Vagina (tissue), 2 donors: ENCODE measurements around the gene NUDT1. TPM values are rescaled to one million over a fixed set of nuclear protein-coding genes. Genes with fewer than 3 reads are reported as not detected.

Source experiments
- DNase-seq, 2 donors: peaks; one replicate each; pipeline ENCODE4 v3.0.0-alpha.2; 2017; ENCODE audit errors: extremely low spot score in 2 of 2
- H3K27ac ChIP-seq: fragments of 200-600 bp; sonication (generic); one replicate; pipeline ENCODE4 v1.5.1; 2019
- H3K27me3 ChIP-seq: fragments of 200-600 bp; sonication (generic); one replicate; pipeline ENCODE4 v1.5.1; 2019
- H3K36me3 ChIP-seq, 2 donors: fragments of 200-600 bp; sonication (generic); one replicate each; pipeline ENCODE4 v1.5.1; 2017 to 2019
- H3K4me1 ChIP-seq: fragments of 200-600 bp; sonication (generic); one replicate; pipeline ENCODE4 v1.5.1; 2019
- H3K4me3 ChIP-seq, 2 donors: fragments of 200-600 bp; sonication (generic); 1 replicate in 1 of 2; 2 replicates in 1 of 2; pipeline ENCODE4 v1.5.1; 2016 to 2019
- H3K9me3 ChIP-seq: fragments of 200-600 bp; sonication (generic); one replicate; pipeline ENCODE4 v1.5.1; 2019
- POLR2A ChIP-seq, 2 donors: fragments of 450-650 bp; IDR thresholded peaks; one replicate each; pipeline ENCODE4 v1.6.1; 2017; ENCODE audit warnings: antibody characterized with exemption in 2 of 2, mild to moderate bottlenecking in 2 of 2, moderate library complexity in 2 of 2
- POLR2AphosphoS5 ChIP-seq, 2 donors: sonication (generic); formaldehyde crosslinking; IDR thresholded peaks; one replicate each; pipeline ENCODE4 v1.9.0; 2017; ENCODE audit warnings: antibody characterized with exemption in 2 of 2, mild to moderate bottlenecking in 2 of 2, low read depth in 1 of 2; ENCODE audit not compliant: insufficient read depth in 1 of 2
- intact Hi-C: fragments of 100-400 bp; cut with DNase I; formaldehyde crosslinking; loops from one replicate; pipeline ENCODE4 v1.15.1; 2023
- total RNA-seq: library from RNA; depleted of rRNA; stranded (reverse); fragments of >200 nt; gene quantifications from one replicate; pipeline ENCODE4 v1.2.3, GENCODE V29; 2016
- TF ChIP-seq, protein P1 (sequence below), 3 experiments: fragments of 450-650 bp in 2 of 3; fragments of 200-600 bp in 1 of 3; sonication (generic) in 1 of 3; IDR thresholded peaks; one replicate each; pipeline ENCODE4 v1.5.1; 2017 to 2019; ENCODE audit warnings: antibody characterized with exemption in 3 of 3, mild to moderate bottlenecking in 2 of 3, moderate library complexity in 2 of 3

NUDT1 gene
- total RNA-seq, 1 donor from 2014 or later: 19.4 TPM

- H3K27ac ChIP-seq: no peak overlapping the region
- no peak for DNase-seq
- no peak overlapping the region for H3K4me3 ChIP-seq
- intact Hi-C loops: no loop called here
- H3K9me3 ChIP-seq: no peaks in the 10 kb centered on the region
- H3K27me3 ChIP-seq: no peaks in the 10 kb centered on the region
- TF ChIP-seq, protein P1, sequence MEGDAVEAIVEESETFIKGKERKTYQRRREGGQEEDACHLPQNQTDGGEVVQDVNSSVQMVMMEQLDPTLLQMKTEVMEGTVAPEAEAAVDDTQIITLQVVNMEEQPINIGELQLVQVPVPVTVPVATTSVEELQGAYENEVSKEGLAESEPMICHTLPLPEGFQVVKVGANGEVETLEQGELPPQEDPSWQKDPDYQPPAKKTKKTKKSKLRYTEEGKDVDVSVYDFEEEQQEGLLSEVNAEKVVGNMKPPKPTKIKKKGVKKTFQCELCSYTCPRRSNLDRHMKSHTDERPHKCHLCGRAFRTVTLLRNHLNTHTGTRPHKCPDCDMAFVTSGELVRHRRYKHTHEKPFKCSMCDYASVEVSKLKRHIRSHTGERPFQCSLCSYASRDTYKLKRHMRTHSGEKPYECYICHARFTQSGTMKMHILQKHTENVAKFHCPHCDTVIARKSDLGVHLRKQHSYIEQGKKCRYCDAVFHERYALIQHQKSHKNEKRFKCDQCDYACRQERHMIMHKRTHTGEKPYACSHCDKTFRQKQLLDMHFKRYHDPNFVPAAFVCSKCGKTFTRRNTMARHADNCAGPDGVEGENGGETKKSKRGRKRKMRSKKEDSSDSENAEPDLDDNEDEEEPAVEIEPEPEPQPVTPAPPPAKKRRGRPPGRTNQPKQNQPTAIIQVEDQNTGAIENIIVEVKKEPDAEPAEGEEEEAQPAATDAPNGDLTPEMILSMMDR (IDR thresholded peaks at IDR 0.05): no peak
- TF ChIP-seq POLR2A (IDR thresholded peaks at IDR 0.05): no peak
- TF ChIP-seq POLR2AphosphoS5 (IDR thresholded peaks at IDR 0.05; ENCODE audit: insufficient read depth in 1 of 2, low read depth in 1 of 2): no peak
- no peaks in the 10 kb centered on the region for H3K4me1 ChIP-seq
- H3K36me3 ChIP-seq: peaks cover 0 to 14% of the 10 kb centered on the region in 2 donors
Observed at GRCh38 chr7:2201686-2202360, 40.2 kb upstream of the NUDT1 start.

DNA sequence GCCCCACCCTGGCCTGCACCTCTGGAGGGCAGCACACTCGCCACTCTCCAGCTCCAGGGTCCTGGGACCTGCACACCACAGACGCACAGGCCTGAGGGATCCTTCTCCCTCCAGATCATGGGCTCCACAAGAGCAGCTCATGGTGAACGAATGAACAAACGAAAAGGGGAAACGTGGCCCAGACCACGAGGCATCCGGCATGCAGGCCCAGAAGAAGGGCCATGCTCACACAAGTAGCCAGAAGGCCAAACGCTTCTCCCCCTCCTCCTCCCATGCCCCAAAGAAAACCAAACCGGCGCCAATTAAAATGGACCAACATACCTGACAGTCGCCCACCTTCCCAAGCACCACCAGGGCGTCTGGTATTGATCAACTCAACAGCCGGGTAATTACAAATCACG is 39.7 kb upstream of the NUDT1 start:
- Histone ChIP-seq H3K27ac (no peak overlapping the region), H3K36me3 (peaks cover 0 to 15% of the 10 kb centered on the region in 2 donors), H3K4me1 (no peaks in the 10 kb centered on the region), H3K9me3 (no peaks in the 10 kb centered on the region), H3K4me3 (no peak overlapping the region), H3K27me3 (no peaks in the 10 kb centered on the region)
- intact Hi-C loops: no loop called here
- TF ChIP-seq POLR2AphosphoS5 (IDR thresholded peaks at IDR 0.05; ENCODE audit: insufficient read depth in 1 of 2, low read depth in 1 of 2): no peak
- TF ChIP-seq, protein P1 (IDR thresholded peaks at IDR 0.05): no peak
- no peak for TF ChIP-seq POLR2A (IDR thresholded peaks at IDR 0.05)
- no peak for DNase-seq

DNA sequence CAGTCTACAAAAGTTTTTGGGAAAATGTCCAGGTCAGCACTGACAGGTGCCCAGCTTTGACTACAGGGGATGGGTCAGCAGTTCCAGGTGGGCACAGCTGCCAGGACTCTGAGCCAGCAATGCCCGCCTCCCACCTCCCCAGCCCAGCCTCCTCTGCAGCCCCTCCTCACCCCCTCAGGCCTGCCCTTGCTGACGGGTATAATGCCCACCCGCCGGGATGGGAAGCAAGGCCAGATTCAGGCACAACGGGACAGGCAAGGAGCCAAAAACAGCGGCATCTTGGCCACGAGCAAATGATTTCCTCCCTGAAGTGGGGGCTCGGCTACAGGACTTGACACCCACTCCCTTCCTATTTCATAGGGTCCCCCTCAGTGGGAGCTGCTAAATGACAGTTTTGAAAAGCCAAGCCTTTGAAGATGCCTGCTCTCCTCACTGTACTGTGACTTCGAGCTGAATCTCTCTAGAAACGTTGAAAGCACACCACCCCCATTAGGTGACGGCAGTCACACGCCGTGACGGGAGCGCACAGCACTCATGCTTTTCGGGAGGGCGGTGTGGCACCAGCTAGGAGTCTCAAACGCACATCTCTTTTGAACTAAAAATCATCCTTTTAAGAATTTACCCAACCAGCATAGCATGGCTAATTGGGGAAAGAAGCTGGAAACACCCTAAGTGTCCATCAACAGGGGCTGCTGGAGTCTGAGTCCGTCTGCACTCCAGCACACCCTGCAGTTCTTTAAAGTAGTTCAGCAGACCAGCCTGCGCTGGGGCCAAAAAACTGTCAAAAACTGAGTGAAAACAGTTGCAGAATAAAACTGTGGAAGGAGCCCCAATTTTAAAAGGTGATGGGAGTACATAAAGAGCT is 38.9 kb upstream of the NUDT1 start:
- no peak for DNase-seq
- no peaks in the 10 kb centered on the region for H3K9me3 ChIP-seq
- intact Hi-C loops: no loop called here
- no peaks in the 10 kb centered on the region for H3K4me1 ChIP-seq
- no peak overlapping the region for H3K4me3 ChIP-seq
- no peak overlapping the region for H3K27ac ChIP-seq
- no peaks in the 10 kb centered on the region for H3K27me3 ChIP-seq
- TF ChIP-seq, protein P1 (IDR thresholded peaks at IDR 0.05): no peak
- peaks cover 0 to 18% of the 10 kb centered on the region in 2 donors for H3K36me3 ChIP-seq

- no peak overlapping the region for H3K4me3 ChIP-seq
- intact Hi-C loops: no loop called here
- H3K27me3 ChIP-seq: no peaks in the 10 kb centered on the region
- DNase-seq: no peak
- TF ChIP-seq POLR2A (IDR thresholded peaks at IDR 0.05) (no peak), POLR2AphosphoS5 (IDR thresholded peaks at IDR 0.05; ENCODE audit: insufficient read depth in 1 of 2, low read depth in 1 of 2) (peak in 1 of 2 donors; percentile 28)
- TF ChIP-seq, protein P1 (IDR thresholded peaks at IDR 0.05): no peak
- H3K36me3 ChIP-seq: peaks cover 0 to 18% of the 10 kb centered on the region in 2 donors
- no peaks in the 10 kb centered on the region for H3K4me1 ChIP-seq
- no peaks in the 10 kb centered on the region for H3K9me3 ChIP-seq
- no peak overlapping the region for H3K27ac ChIP-seq
Observed at GRCh38 chr7:2203766-2204300, 38.2 kb upstream of the NUDT1 start.
